GM21786 (cell line): ENCODE measurements around the gene GOT1.

Experiments used
- ATAC-seq: cut with Tn5 transposase; IDR thresholded peaks from one replicate; pipeline ENCODE4 v1.9.1; 2021; ENCODE audit not compliant: unreplicated experiment

The GOT1 gene

DNA sequence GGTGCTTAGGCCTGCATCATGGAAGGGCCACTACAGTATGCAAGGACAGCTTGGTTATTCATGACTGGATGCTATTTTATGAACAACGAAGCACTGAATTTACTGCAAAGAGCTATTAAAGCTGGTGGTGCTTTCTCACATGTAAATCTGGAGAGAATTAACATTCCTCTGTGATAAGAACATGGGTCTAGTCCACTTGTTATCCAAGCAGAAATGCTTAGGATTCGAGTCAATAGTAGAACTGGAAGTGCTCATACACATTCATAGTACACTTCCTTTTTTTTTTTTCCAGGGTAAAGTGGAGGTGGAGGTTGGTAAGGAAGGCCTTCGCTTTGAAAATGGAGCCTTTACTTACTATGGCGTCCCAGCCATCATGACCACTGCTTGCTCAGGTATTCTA is 66.3 kb downstream of the GOT1 start:
- ATAC-seq, result no peak

- no peak for ATAC-seq
Measured at GRCh38 chr10:99360934-99361333, 69.5 kb downstream of the GOT1 start.

DNA sequence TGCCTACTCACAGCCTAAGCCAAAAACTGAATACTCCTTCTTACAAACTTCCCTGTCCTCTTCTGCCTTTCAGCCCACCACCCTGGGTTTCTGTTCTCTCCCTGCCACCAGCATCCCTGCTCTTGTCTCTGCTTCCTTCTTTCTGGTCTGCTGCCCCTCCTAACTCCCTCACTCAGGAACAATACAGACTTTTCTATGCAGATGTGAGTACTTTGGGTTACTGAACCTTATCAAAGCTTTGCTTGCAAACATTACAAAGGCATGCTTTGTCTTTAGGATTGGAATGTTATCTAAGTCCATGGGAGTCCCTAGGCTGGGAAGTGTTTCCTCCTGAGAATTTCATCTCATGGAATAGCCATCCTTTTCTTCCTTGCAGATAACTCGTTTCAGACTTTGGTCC is 72.3 kb downstream of the GOT1 start:
- no peak for ATAC-seq

GRCh38 chr10:99357691-99358090 is 72.7 kb downstream of the GOT1 start:
- ATAC-seq, result no peak

GRCh38 chr10:99353182-99353581 is 77.2 kb downstream of the GOT1 start:
- ATAC-seq, result no peak

GRCh38 chr10:99347672-99348071 is 82.8 kb downstream of the GOT1 start:
- ATAC-seq, result no peak
